OCI-LY1 (cell line): ENCODE results near the gene TIMMDC1.

Source experiments
- EZH2 ChIP-seq: fragments of 200-600 bp; sonication (generic), shearing (Covaris generic); IDR thresholded peaks from 2 replicates; pipeline ENCODE4 v1.8.0; 2017; ENCODE audit warnings: borderline replicate concordance, mixed run types, mild to moderate bottlenecking, antibody characterized with exemption, low read length, moderate library complexity, mixed read lengths
- TF ChIP-seq, protein P1 (sequence below): fragments of 200-600 bp; sonication (generic), shearing (Covaris generic); IDR thresholded peaks from 2 replicates; pipeline ENCODE4 v1.5.1; 2017; ENCODE audit warnings: mild to moderate bottlenecking, antibody characterized with exemption, low read length, moderate library complexity, mixed read lengths

DNA sequence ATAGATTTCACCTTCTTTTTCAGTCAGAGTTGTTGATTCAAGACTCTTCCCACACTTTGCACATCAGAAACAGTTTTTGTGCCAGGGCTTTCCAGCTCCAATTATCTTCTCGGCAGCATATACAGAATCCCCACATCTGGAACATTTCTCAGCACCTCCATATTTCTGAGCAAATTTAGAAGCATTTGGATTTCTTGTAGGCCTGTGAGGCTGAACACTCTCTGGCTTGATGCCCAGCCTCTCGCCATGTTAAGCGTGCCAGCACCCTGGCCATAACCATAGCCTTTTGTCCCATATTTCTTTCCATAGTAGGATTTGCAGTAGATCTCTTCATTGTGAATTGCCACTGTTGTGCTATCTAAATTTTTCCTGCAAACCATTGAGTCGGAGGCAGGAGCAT is 32.8 kb downstream of the TIMMDC1 start:
- TF ChIP-seq, protein P1, sequence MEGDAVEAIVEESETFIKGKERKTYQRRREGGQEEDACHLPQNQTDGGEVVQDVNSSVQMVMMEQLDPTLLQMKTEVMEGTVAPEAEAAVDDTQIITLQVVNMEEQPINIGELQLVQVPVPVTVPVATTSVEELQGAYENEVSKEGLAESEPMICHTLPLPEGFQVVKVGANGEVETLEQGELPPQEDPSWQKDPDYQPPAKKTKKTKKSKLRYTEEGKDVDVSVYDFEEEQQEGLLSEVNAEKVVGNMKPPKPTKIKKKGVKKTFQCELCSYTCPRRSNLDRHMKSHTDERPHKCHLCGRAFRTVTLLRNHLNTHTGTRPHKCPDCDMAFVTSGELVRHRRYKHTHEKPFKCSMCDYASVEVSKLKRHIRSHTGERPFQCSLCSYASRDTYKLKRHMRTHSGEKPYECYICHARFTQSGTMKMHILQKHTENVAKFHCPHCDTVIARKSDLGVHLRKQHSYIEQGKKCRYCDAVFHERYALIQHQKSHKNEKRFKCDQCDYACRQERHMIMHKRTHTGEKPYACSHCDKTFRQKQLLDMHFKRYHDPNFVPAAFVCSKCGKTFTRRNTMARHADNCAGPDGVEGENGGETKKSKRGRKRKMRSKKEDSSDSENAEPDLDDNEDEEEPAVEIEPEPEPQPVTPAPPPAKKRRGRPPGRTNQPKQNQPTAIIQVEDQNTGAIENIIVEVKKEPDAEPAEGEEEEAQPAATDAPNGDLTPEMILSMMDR = no peak
- no peak for TF ChIP-seq EZH2
